HG03060 (cell line): Measurements from ENCODE around the gene CDT1.
"Not testable (repeated sequence)": the region's sequence is repeated elsewhere in the genome, so short reads cannot be mapped to it uniquely, and the experiment has no call there.

Source experiments
- ATAC-seq: cut with Tn5 transposase; IDR thresholded peaks from one replicate; pipeline ENCODE4 v1.9.1; 2021; ENCODE audit warnings: low read depth, moderate number of reproducible peaks; ENCODE audit not compliant: unreplicated experiment

The CDT1 gene

GRCh38 chr16:88782454-88783390 is 20.9 kb upstream of the CDT1 start:
- ATAC-seq, result no peak

GRCh38 chr16:88783391-88784073 is 20.1 kb upstream of the CDT1 start:
- no peak for ATAC-seq

GRCh38 chr16:88784074-88784855 is 19.3 kb upstream of the CDT1 start:
- ATAC-seq, result no peak

- no peak for ATAC-seq
These were observed 18.8 kb upstream of the CDT1 start for GRCh38 chr16:88784856-88785105.

GRCh38 chr16:88785106-88785924 is 18.3 kb upstream of the CDT1 start, which contains the start of gene PIEZO1:
PIEZO1 (minus strand) TSS chr16:88785220; CDS start chr16:88784964, 256 bp downstream.
- no peak for ATAC-seq

GRCh38 chr16:88787579-88788314 is 15.8 kb upstream of the CDT1 start:
- ATAC-seq, result no peak

- ATAC-seq, result not testable (repeated sequence)
These were observed 14.8 kb upstream of the CDT1 start for GRCh38 chr16:88788749-88789148.

GRCh38 chr16:88789594-88789993 is 14.0 kb upstream of the CDT1 start:
- no peak for ATAC-seq

GRCh38 chr16:88790312-88791211 is 13.0 kb upstream of the CDT1 start:
- no peak for ATAC-seq

- no peak for ATAC-seq
These were observed 11.5 kb upstream of the CDT1 start for GRCh38 chr16:88792078-88792550.

GRCh38 chr16:88792668-88793250 is 10.8 kb upstream of the CDT1 start:
- no peak for ATAC-seq

- no peak for ATAC-seq
These were observed 10.2 kb upstream of the CDT1 start for GRCh38 chr16:88793251-88793954.

- ATAC-seq, result no peak
These were observed 7.3 kb upstream of the CDT1 start for GRCh38 chr16:88796278-88796677.

GRCh38 chr16:88798073-88798472 is 5.5 kb upstream of the CDT1 start:
- no peak for ATAC-seq

- no peak for ATAC-seq
These were observed 4.7 kb upstream of the CDT1 start for GRCh38 chr16:88798772-88799455.

GRCh38 chr16:88799569-88800276 is 3.9 kb upstream of the CDT1 start:
- no peak for ATAC-seq

- ATAC-seq, result no peak
These were observed 3.4 kb upstream of the CDT1 start for GRCh38 chr16:88800277-88800592.
